Limb (tissue), 2 donors: ENCODE measurements around the gene HMCN1.
A peak's percentile ranks its signal among the peaks of the same experiment; 100 is the strongest.

Source experiments
- DNase-seq, 2 donors: peaks; one replicate each; pipeline ENCODE4 v3.0.0-alpha.2; 2016; ENCODE audit errors: extremely low spot score in 2 of 2

The HMCN1 gene

GRCh38 chr1:185733818-185734735 is at the start of gene HMCN1:
Gene HMCN1 (plus strand): TSS chr1:185734391. CDS start chr1:185734780, 389 bp downstream.
- peak; percentile 70 to 84 for DNase-seq

- DNase-seq = no peak
These were observed 47.1 kb upstream of the HMCN1 start for GRCh38 chr1:185686821-185687778.

DNA sequence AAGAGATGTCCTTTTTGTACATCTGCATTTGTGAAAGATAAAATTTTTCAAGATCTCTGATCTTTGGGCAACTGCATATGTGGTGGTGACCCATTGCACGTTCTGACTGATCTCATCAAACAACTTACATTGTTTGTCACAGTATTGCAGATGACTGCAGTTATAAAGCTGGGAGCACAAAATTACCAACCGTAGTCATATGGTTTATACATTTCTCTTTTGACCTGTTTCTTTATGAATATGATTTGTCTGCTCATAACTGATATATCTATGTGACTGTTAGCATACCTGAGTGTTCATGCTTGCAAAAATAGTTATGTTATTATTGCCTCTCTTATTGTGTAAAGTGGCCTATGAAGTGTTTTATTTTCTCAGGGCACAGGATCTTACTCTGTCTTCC is 43.7 kb upstream of the HMCN1 start:
- DNase-seq = no peak

DNA sequence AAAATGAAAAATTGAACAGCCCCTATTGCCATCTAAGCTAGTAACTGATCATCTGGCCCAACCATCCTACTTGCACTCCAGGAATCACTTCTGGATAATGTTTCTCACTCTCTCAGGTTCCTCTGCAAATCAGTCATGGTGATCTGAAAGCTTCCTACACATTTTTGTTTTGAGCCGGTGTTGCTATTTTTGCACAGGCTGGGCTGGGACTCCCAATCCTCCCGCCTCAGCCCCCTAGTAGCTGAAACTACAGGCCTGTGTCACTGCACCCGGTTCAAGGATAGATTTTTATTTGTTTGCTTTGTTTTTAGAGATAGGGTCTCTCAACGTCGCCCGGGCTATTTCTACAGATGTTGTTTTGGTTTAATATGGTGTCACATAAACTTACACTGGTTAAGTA is 40.5 kb upstream of the HMCN1 start:
- DNase-seq = no peak

DNA sequence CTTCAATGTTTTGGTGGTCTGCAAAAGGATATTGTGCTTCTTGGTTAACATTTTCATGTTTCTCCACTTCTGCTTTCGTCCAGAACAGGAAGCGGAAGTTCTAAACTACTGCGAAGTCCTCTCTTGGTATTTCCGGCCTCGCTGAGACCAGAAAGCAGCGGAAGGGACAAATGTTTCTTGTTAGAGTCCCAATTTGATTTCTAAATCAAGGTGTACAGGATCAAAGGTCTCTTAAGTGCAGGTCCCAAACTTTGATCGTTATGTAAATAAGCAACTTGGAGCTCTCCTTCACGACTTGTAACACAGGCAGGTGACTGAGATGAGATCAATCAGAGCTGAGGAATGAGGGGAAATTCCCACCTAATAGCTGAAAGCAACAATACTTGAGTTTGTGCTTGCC is 40.1 kb upstream of the HMCN1 start:
- no peak for DNase-seq

GRCh38 chr1:185695299-185695698 is 38.9 kb upstream of the HMCN1 start:
- peak in 1 of 2 donors; percentile 28 for DNase-seq

DNA sequence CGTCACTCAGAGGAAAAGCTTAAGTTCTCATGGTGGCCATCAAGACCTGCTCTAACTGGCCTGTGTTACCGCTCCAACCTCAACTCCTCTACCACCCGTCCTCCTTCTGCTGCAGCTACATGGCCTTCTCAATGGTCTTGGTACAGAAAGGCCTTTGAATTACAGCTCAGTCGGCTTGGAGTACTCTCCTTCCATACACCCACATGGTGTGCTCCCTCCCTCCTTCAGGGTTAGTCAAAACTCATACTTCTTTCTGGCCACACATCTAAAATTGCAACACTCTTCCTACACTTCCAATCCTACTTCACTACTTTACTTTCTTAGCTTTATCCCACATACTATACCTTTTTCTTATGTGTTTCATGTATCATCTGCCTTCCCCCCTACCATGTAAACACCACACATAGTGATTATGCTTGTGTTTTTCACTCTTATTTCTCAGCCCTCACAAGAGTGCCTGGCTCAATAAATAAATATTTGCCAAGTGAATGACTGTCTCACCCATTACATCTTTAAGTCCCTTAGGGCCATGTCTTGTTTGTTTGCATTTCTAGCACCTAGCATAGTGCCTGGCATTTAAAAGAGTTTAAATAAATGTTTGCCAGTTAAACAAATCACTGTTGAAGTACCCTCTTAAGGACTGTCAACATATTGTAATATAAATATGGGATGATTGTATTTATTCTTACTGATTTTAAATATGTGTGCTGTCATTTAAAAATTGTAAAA is 37.6 kb upstream of the HMCN1 start:
- no peak for DNase-seq

DNA sequence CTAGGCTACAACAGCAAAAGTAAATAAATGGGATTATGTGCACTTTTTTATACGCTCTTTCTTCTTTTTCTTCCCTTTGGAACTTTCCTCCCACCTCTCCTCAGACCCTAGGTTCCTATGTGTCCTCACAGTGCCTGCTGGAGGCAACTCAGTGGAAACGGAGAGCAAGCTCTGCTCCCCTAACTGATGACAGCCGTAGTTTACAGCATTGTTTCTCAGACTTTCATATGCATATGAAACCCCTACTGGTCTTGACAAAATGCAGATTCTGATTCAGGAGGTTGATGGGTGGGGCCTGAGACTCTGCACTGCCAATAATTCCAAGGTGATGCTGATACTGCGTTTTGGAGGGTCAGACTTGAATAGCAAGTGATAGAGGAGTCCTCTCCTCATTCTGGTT is 34.3 kb upstream of the HMCN1 start:
- no peak for DNase-seq

DNA sequence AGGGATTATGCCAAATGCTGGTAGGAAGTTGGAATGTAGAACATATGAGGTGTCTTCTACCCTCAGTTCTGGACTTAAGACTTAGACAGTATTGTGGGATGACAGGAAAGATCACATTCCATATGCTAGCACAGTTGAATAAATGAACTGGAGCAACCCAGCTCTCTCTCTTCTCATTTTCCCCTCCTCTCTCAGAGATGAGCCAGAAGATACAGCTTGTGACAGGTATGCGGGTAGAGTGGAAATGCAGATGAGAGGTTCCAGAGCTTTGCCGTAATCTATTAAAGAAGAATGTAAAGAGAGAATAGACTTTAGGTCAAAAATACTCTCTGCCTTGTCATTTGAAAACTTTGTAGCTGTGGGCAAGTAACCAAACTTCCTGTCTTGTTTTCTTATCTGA is 32.5 kb upstream of the HMCN1 start:
- DNase-seq = no peak

GRCh38 chr1:185704181-185704580 is 30.0 kb upstream of the HMCN1 start:
- DNase-seq = no peak

- no peak for DNase-seq
These were observed 18.1 kb upstream of the HMCN1 start for GRCh38 chr1:185716095-185716494.

DNA sequence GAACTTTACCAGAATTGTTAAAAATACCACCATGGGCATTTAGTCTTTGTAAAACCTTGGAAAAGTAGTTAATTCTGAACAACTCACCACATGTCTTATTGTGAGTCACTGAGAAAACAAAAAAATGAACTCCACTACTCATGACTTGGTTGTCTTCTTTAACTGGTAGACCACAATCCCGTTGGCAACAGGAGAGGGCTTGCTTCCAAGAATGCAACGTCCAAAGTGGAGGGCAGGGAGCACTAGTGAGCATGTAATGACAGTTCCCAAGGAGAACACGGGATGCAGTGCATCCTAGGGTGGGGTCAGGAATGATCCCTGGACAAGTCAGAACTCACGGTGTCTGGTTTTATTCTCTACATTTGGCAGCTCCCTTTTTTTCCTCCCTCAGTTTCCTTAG is 15.2 kb upstream of the HMCN1 start:
- no peak for DNase-seq

DNA sequence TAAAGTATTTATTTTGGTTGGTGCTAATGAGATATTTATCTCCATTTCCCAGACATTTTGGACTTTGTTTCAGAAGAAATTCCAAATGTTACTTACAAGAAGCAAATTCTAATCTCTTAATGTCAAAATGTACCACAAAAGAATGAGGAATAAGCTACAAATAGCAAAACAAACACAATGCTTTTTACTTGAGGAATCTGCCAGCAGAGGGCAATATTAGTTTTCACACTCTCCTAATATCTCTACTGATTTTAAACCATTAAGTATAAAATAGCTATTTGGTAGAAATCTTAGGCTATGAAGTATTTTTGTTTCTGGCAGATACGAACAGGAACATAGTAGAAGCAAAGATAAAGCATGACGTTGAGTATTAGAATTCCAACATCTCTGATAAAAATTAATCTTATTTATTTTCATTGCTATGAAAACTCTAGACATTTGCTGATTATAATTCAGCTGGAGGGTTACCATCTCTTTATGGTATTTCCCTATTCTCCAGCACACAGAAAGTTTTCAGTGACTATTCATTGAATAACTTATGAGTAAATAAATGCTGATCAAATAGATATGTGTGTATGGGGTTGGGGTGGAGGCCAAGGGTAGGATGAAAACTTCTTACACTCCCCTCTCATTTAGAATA is 13.4 kb upstream of the HMCN1 start:
- peak in 1 of 2 donors; percentile 65 for DNase-seq

GRCh38 chr1:185721553-185721952 is 12.6 kb upstream of the HMCN1 start:
- peak in 1 of 2 donors; percentile 1 for DNase-seq

DNA sequence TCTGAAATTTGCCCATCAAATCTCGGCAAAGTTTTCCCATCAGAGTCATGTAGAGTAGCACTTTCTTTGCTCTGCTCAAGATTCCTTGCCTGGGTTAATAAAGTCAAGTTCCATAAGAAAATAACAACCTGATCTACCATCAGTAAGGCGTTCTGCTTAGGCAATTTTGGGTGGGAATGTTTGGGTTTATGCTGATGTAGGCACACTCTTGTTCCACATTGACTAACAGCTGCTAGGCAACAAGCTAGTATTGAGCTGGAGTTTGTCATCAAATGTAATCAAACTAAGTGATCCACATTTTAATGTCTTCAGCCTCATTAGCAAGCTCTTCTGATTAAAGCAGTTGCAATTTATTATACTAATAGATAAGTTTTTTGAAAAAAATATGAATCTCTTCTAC is 12.1 kb upstream of the HMCN1 start:
- no peak for DNase-seq

GRCh38 chr1:185727726-185728125 is 6.5 kb upstream of the HMCN1 start:
- peak in 1 of 2 donors; percentile 32 for DNase-seq

- no peak for DNase-seq
These were observed 2.7 kb upstream of the HMCN1 start for GRCh38 chr1:185731446-185731845.

- DNase-seq = no peak
These were observed 1.2 kb upstream of the HMCN1 start for GRCh38 chr1:185732951-185733350.

DNA sequence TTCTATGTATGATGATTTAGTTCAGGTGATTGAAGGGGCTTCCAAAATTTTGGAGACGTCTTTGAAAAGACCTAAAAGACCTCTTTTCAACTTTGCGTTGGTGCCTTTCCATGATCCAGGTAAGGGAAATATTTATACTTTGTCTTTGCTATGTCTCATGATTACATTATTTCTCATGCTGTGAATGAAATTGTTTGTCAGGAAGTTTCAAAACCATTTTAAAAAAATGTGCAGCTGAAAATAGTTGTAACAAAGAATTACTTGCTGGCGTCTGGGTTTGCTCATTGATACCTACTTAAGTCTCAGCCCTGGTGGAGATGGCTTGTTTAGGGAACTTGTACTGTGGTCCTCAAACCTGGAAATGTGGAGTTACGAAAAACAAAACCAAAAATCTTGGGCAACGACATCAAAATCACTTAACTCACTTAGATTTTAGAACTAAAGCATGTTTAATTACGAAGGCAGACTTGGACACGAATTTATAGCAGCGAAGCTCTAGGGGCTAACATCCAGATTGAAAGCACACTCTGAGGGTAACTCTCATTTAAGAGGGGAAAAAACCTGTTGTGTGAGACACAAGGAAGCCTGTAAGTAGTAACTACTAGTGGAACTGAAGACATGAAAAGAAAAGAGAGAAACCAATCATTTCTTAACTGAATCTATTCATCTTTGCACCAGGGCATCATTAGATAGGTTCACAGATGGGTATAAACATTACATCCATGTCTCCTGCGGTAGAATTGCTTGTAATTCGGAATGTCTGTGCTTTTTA is 924 bp downstream of the HMCN1 start:
- no peak for DNase-seq

DNA sequence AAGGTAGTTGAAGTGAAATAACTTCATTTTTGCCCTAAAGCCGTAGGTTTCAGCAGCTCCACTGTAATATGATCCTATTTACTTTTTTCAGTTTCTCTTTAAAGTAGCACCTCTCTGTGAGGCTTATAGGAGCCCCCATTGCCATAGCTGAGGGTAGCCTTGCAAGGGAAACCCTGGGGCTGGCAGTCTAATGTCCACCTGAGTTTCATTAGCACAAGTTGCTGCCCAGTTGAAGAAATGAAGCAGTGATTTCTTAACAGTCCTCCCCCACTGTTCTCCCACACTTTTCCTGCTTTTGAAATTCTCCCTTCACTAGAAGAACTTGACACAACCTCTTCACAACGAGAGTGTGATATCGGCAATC is 1.5 kb downstream of the HMCN1 start:
- no peak for DNase-seq
